ENCODE data around the gene RCOR1. TPM values are rescaled to one million over a fixed set of nuclear protein-coding genes. Genes with fewer than 3 reads are reported as not detected.
A peak's percentile ranks its signal among the peaks of the same experiment; 100 is the strongest.

Gene RCOR1
- total RNA-seq, 1 donor = 23.7 TPM

GRCh38 chr14:102593825-102594137 is 1.3 kb downstream of the RCOR1 start:
- DNase-seq (ENCODE audit: low read depth) = peak; percentile 42
- no peak for TF ChIP-seq CTCF (IDR thresholded peaks at IDR 0.05; ENCODE audit: insufficient read depth, low read depth, low read length)
- peak overlapping the region; percentile 87 for H3K4me3 ChIP-seq (ENCODE audit: low read depth, low read length)

DNA sequence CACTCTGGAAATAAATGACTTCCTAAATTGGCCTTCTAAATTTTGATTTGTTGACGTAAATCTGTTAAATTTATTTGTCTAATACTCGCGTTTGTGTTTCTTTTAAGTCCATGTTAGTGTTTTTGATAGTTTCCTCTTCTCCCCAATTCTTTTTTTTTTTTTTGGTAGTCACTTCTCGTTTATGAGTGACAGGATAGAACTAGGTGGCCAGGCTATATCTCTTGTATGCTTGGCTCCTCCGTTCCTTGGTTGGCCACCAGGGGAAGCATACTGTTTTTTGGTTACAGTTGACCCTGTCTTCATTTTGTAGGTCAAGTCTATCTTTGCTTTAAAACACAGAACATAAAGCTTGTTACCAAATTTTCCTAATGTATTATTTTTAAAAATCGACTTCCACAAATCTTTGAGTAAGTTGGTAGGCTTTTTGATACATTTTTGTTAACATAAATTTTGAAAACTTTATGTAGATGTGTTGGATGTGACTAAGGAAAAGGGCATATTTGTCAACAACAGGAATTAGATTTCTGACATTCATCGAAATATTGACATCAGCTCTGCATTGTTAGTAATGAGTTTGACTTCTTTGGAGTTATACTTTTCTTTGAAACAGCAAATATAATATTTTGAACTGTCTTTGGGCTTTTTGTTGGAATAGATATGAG is 2.2 kb downstream of the RCOR1 start:
- H3K4me3 ChIP-seq (ENCODE audit: low read depth, low read length) = peak overlapping the region; percentile 87
- TF ChIP-seq CTCF (IDR thresholded peaks at IDR 0.05; ENCODE audit: insufficient read depth, low read depth, low read length) = peak; percentile 92
- DNase-seq (ENCODE audit: low read depth) = peak; percentile 70

DNA sequence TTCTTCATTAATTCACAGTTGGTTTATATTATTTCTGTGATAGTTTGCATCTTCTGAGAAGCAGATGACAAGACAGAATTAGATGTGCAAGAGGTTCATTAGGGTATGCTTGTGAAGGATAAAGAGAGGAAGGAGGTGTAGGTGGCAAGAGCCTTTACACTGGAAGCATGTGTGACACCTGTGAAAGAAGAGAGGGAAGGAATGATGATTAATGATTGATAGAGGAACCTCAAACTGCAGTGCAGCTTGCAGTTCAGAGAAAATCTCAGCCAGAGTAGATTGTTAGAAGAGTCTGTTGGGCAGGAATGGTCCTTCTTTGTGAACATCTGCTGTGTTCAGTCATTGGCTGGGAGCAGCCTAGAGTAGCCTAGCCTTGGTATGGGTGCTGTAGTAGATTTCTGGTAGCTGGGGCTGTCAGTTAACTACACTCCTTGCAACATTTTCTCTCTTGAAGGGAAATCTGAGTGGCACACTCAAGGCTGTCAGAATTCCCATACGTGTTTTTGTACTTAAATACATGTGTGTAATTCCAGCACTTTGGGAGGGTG is 9.0 kb downstream of the RCOR1 start:
- H3K4me3 ChIP-seq (ENCODE audit: low read depth, low read length) = no peak overlapping the region
- TF ChIP-seq CTCF (IDR thresholded peaks at IDR 0.05; ENCODE audit: insufficient read depth, low read depth, low read length) = no peak
- no peak for DNase-seq (ENCODE audit: low read depth)

GRCh38 chr14:102602421-102603292 is 10.2 kb downstream of the RCOR1 start:
- H3K4me3 ChIP-seq (ENCODE audit: low read depth, low read length) = no peak overlapping the region
- no peak for DNase-seq (ENCODE audit: low read depth)
- no peak for TF ChIP-seq CTCF (IDR thresholded peaks at IDR 0.05; ENCODE audit: insufficient read depth, low read depth, low read length)

GRCh38 chr14:102603293-102603907 is 11.0 kb downstream of the RCOR1 start:
- no peak overlapping the region for H3K4me3 ChIP-seq (ENCODE audit: low read depth, low read length)
- DNase-seq (ENCODE audit: low read depth) = no peak
- TF ChIP-seq CTCF (IDR thresholded peaks at IDR 0.05; ENCODE audit: insufficient read depth, low read depth, low read length) = no peak

GRCh38 chr14:102604183-102604582 is 11.7 kb downstream of the RCOR1 start:
- no peak for DNase-seq (ENCODE audit: low read depth)
- no peak for TF ChIP-seq CTCF (IDR thresholded peaks at IDR 0.05; ENCODE audit: insufficient read depth, low read depth, low read length)
- no peak overlapping the region for H3K4me3 ChIP-seq (ENCODE audit: low read depth, low read length)
